B cell (primary cell): ENCODE measurements around the gene KRT79. TPM values are rescaled to one million over a fixed set of nuclear protein-coding genes. Genes with fewer than 3 reads are reported as not detected.
"Not testable (repeated sequence)": the region's sequence is repeated elsewhere in the genome, so short reads cannot be mapped to it uniquely, and the experiment has no call there.

Source experiments
- ATAC-seq: fragments of 200-7000 bp; cut with Tn5 transposase; one replicate; pipeline ENCODE4 v1.10.0; 2021; ENCODE audit warnings: low read depth, mild to moderate bottlenecking, moderate number of reproducible peaks, moderate library complexity
- CTCF ChIA-PET: fragments of 350-600 bp; sonication (Branson Sonifier 250); formaldehyde crosslinking; loops from one replicate; lab custom pipeline; 2021; ENCODE audit warnings: antibody characterized with exemption, inconsistent platforms; lab: Charles Lee
- POLR2A ChIA-PET: fragments of 350-600 bp; sonication (Branson Sonifier 250); formaldehyde crosslinking; loops from one replicate; lab custom pipeline; 2021; ENCODE audit warnings: antibody characterized with exemption; lab: Charles Lee
- DNase-seq: peaks from one replicate; pipeline ENCODE4 v3.0.0; 2013
- H2AFZ ChIP-seq: 2 replicates; pipeline ENCODE4 v1.6.1; 2012; ENCODE audit warnings: mild to moderate bottlenecking, low read depth, low read length; ENCODE audit not compliant: insufficient read depth, poor library complexity, severe bottlenecking
- H3K27ac ChIP-seq, 2 donors: 1 replicate in 1 of 2; 2 replicates in 1 of 2; pipeline ENCODE4 v1.5.1; 2012 to 2013; ENCODE audit warnings: low read length in 2 of 2, mild to moderate bottlenecking in 2 of 2, moderate library complexity in 1 of 2
- H3K27me3 ChIP-seq, 4 experiments: fragments of 200-600 bp in 1 of 4; sonication (generic) in 1 of 4; replicated peaks in 1 of 4; 1 replicate in 2 of 4; 2 replicates in 2 of 4; pipeline versions ENCODE4 v1.6.1 to v1.7.0; 2013 to 2016; ENCODE audit warnings: low read length in 3 of 4, mild to moderate bottlenecking in 2 of 4, mixed read lengths in 1 of 4, moderate library complexity in 1 of 4; ENCODE audit not compliant: insufficient read depth in 4 of 4, control insufficient read depth in 3 of 4; ENCODE audit errors: control extremely low read depth in 1 of 4
- H3K36me3 ChIP-seq, 2 experiments: replicated peaks in 1 of 2; 1 replicate in 1 of 2; 2 replicates in 1 of 2; pipeline versions ENCODE4 v1.6.1 to v1.7.1; 2013; ENCODE audit warnings: low read length in 1 of 2; ENCODE audit not compliant: insufficient read depth in 2 of 2, control insufficient read depth in 1 of 2; ENCODE audit errors: control extremely low read depth in 1 of 2, extremely low read depth in 1 of 2
- H3K4me1 ChIP-seq, 2 donors: fragments of 200-600 bp in 1 of 2; sonication (generic) in 1 of 2; 1 replicate in 1 of 2; 2 replicates in 1 of 2; pipeline versions ENCODE4 v1.5.1 to v1.6.1; 2013 to 2017; ENCODE audit warnings: low read length in 2 of 2; ENCODE audit not compliant: control insufficient read depth in 2 of 2, insufficient read depth in 2 of 2
- H3K4me2 ChIP-seq: replicated peaks from 2 replicates; pipeline ENCODE3; 2012; ENCODE audit warnings: mild to moderate bottlenecking, low read depth, low read length; ENCODE audit not compliant: poor library complexity, severe bottlenecking
- H3K4me3 ChIP-seq, 5 experiments: fragments of 200-600 bp in 1 of 5; sonication (generic) in 1 of 5; 1 replicate in 3 of 5; 2 replicates in 2 of 5; pipeline versions ENCODE4 v1.5.1 to v1.7.0; 2011 to 2016; ENCODE audit warnings: low read length in 4 of 5, mild to moderate bottlenecking in 4 of 5, low read depth in 2 of 5, control low read depth in 1 of 5, moderate library complexity in 1 of 5; ENCODE audit not compliant: insufficient read depth in 1 of 5; ENCODE audit errors: control extremely low read depth in 1 of 5, extremely low read depth in 1 of 5
- H3K79me2 ChIP-seq: fragments of 200-600 bp; sonication (generic); one replicate; pipeline ENCODE4 v1.6.0; 2016; ENCODE audit warnings: low read length; ENCODE audit not compliant: control insufficient read depth, insufficient read depth
- H3K9ac ChIP-seq: fragments of 200-600 bp; sonication (generic); 2 replicates; pipeline ENCODE4 v1.6.1; 2017; ENCODE audit warnings: mild to moderate bottlenecking, low read length, moderate library complexity
- H3K9me3 ChIP-seq, 3 donors: one replicate each; pipeline versions ENCODE4 v1.6.1 to v1.7.1; 2013; ENCODE audit warnings: low read length in 2 of 3; ENCODE audit not compliant: control insufficient read depth in 2 of 3, insufficient read depth in 1 of 3; ENCODE audit errors: control extremely low read depth in 1 of 3
- H4K20me1 ChIP-seq: 2 replicates; pipeline ENCODE4 v1.6.0; 2012; ENCODE audit warnings: mild to moderate bottlenecking, low read length; ENCODE audit not compliant: insufficient read depth, control insufficient read depth, poor library complexity, severe bottlenecking
- H3K27ac Mint-ChIP-seq: one replicate; pipeline ENCODE4 v1.8.0; 2021; ENCODE audit warnings: mixed read lengths
- H3K27me3 Mint-ChIP-seq: one replicate; pipeline ENCODE4 v1.8.0; 2021; ENCODE audit warnings: mixed read lengths
- H3K4me1 Mint-ChIP-seq: one replicate; pipeline ENCODE4 v1.8.0; 2021; ENCODE audit warnings: mixed read lengths
- H3K4me3 Mint-ChIP-seq: one replicate; pipeline ENCODE4 v1.8.0; 2021; ENCODE audit warnings: mixed read lengths
- H3K9me3 Mint-ChIP-seq: one replicate; pipeline ENCODE4 v1.8.0; 2022; ENCODE audit warnings: mixed read lengths; ENCODE audit not compliant: insufficient read depth
- EZH2 ChIP-seq: IDR thresholded peaks from 2 replicates; pipeline ENCODE4 v1.6.1; 2012; ENCODE audit warnings: borderline replicate concordance, low read depth, mild to moderate bottlenecking, moderate library complexity, low read length; ENCODE audit not compliant: insufficient read depth, poor library complexity, severe bottlenecking
- WGBS: methylation state at CpG from one replicate; pipeline ENCODE4 v1.1.5; 2013; ENCODE audit warnings: missing lambda C conversion rate; ENCODE audit not compliant: insufficient coverage; 5-methylcytosine and 5-hydroxymethylcytosine counted together
- intact Hi-C: fragments of 100-400 bp; cut with micrococcal nuclease; formaldehyde crosslinking; loops from one replicate; pipeline ENCODE4 v1.10.0; 2022
- polyA minus RNA-seq: library from RNA; depleted of rRNA, polyadenylated mRNA; stranded (reverse); fragments of >200 nt; gene quantifications from 2 replicates; pipeline ENCODE4 v1.2.3, GENCODE V29; 2012
- polyA plus RNA-seq: library from polyadenylated mRNA; depleted of rRNA; stranded (reverse); fragments of >200 nt; gene quantifications from 2 replicates; pipeline ENCODE4 v1.2.3, GENCODE V29; 2012
- total RNA-seq, 2 donors: library from RNA; stranded (reverse); fragments of 120-200 nt in 1 of 2; gene quantifications; 1 replicate in 1 of 2; 2 replicates in 1 of 2; pipeline versions ENCODE4 v1.2.3 to v1.2.4, GENCODE V29; 2013 to 2022
- TF ChIP-seq, protein P1 (sequence below): fragments of 200-600 bp; IDR thresholded peaks from one replicate; pipeline ENCODE4 v1.8.0; 2022; ENCODE audit warnings: antibody characterized with exemption, mild to moderate bottlenecking

KRT79 gene
- total RNA-seq: not detected in 2 replicates
- not detected for total RNA-seq (2013)
- polyA plus RNA-seq: not detected in 2 replicates
- polyA minus RNA-seq: not detected in 2 replicates

DNA sequence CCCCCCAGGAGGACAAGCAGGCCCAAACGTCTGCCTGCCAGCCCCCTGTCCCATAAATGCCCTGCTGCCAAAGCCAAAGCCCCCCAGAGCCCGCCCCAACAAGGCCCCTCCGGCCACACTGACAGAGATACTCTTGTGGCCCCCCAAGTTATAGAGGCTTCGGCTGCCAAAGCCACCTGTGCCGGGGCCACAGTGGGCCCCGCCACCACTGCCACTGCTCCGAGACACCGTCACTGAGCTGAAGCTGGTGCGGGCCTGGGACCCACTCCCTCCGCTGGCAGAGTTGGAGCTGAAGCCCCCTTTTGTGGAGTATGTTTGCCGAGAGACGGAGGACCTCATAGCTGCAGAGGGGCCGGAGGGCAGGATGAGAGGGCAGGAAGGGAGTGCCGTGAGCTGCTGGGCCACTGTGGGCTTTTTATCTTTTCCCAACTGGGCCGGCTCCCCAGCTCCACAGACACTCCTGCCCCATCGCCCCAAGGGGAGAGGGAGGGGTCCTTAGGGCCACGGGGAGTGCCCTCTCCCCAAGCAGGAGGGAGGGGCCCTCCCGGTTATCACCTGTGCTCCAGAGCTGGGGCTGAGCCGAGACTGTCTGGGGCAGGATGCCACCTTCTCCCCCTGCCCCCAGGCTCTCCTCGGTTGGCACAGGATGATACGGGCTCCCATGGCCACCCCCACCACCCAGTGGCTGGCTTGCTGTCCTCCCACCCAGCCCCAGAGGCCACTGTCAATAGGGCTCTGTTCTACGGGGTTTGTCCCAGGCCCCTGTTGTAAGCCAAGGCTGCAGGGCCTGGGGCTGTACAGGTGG lies at the start of gene KRT79:
Gene KRT79 (minus strand): TSS at position 390 of the 805 bp plus-strand sequence. CDS start 51 bp downstream, at position 339.
- intact Hi-C loops: no loop called here
- Histone ChIP-seq H3K27ac (no peak within 1 kb of the TSS), H2AFZ (no peak within 1 kb of the TSS), H3K4me3 (no peak within 1 kb of the TSS), H3K79me2 (no peaks in the 10 kb centered on the region), H3K27me3 (peaks cover 0 to 4% (median 0%) of the 10 kb centered on the region in 4 experiments), H3K4me2 (no peak within 1 kb of the TSS), H3K4me1 (no peaks in the 10 kb centered on the region), H3K36me3 (no peaks in the 10 kb centered on the region), H3K9ac (no peak within 1 kb of the TSS), H3K9me3 (no peaks in the 10 kb centered on the region), H4K20me1 (no peaks in the 10 kb centered on the region)
- ATAC-seq (no peak), DNase-seq (no peak)
- Mint-ChIP-seq H3K4me3 (no peak within 1 kb of the TSS), H3K9me3 (no peaks in the 10 kb centered on the region), H3K4me1 (no peaks in the 10 kb centered on the region), H3K27ac (no peak within 1 kb of the TSS), H3K27me3 (peaks cover 38% of the 10 kb centered on the region)
- POLR2A ChIA-PET: no interaction called here
- CTCF ChIA-PET: no interaction called here
- no peak for TF ChIP-seq EZH2
- TF ChIP-seq, protein P1, sequence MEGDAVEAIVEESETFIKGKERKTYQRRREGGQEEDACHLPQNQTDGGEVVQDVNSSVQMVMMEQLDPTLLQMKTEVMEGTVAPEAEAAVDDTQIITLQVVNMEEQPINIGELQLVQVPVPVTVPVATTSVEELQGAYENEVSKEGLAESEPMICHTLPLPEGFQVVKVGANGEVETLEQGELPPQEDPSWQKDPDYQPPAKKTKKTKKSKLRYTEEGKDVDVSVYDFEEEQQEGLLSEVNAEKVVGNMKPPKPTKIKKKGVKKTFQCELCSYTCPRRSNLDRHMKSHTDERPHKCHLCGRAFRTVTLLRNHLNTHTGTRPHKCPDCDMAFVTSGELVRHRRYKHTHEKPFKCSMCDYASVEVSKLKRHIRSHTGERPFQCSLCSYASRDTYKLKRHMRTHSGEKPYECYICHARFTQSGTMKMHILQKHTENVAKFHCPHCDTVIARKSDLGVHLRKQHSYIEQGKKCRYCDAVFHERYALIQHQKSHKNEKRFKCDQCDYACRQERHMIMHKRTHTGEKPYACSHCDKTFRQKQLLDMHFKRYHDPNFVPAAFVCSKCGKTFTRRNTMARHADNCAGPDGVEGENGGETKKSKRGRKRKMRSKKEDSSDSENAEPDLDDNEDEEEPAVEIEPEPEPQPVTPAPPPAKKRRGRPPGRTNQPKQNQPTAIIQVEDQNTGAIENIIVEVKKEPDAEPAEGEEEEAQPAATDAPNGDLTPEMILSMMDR: no peak
- 86% methylated on average over 16 of the region's 22 CpGs for WGBS

DNA sequence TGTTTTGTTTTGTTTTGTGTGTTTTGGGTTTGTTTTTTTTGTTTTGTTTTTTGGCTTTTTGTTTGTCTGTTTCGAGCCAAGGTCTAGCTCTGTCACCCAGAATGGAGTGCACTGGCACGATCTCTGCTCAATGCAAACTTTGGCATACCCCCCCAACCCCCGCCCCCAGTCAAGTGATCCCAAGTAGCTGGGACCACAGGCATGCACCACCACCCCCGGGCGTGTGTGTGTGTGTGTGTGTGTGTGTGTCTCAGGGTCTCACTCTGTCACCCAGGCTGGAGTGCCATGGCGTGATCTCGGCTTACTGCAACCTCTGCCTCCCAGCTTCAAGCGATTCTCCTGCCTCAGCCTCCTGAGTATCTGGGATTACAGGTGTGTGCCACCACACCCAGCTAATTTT lies 46.4 kb upstream of the KRT79 start:
- H3K4me2 ChIP-seq, H3K9me3 ChIP-seq, H3K27ac ChIP-seq, POLR2A ChIA-PET, H3K9me3 Mint-ChIP-seq, H3K4me3 ChIP-seq, H3K36me3 ChIP-seq, H3K4me3 Mint-ChIP-seq, H3K9ac ChIP-seq, DNase-seq, H3K27ac Mint-ChIP-seq, H3K4me1 ChIP-seq, H4K20me1 ChIP-seq, H3K79me2 ChIP-seq, ATAC-seq, intact Hi-C loops: not testable (repeated sequence)
- peaks cover 11% of the 10 kb centered on the region for H3K4me1 Mint-ChIP-seq
- WGBS: 80% methylated on average over 1 of the region's 8 CpGs
- H3K27me3 Mint-ChIP-seq: peaks cover 20% of the 10 kb centered on the region
- Histone ChIP-seq H2AFZ (peak overlapping the region; percentile 68), H3K27me3 (peaks cover 0 to 19% (median 2%) of the 10 kb centered on the region in 4 experiments)
- CTCF ChIA-PET: interaction anchor here (0.8 to 10.0 kb wide), 10 partner anchors 10 to 508 kb away, joined by 3 to 260 read pairs (median 6); no protein-coding TSS in a partner anchor
